GM10847 (cell line): ENCODE measurements around the gene SEC14L1.

Experiments
- POLR2A ChIP-seq: IDR thresholded peaks from 2 replicates; pipeline ENCODE4 v1.6.1; 2011; ENCODE audit not compliant: insufficient read length; ENCODE audit errors: extremely low read depth

SEC14L1 gene

GRCh38 chr17:77111934-77112296, 28.9 kb upstream of the SEC14L1 start:
- TF ChIP-seq POLR2A, result no peak

GRCh38 chr17:77115510-77115909, 25.3 kb upstream of the SEC14L1 start:
- TF ChIP-seq POLR2A, result no peak

- no peak for TF ChIP-seq POLR2A
These were observed 24.8 kb upstream of the SEC14L1 start for GRCh38 chr17:77115947-77116346.

- no peak for TF ChIP-seq POLR2A
These were observed 24.4 kb upstream of the SEC14L1 start for GRCh38 chr17:77116371-77116860.

- TF ChIP-seq POLR2A, result no peak
These were observed 23.4 kb upstream of the SEC14L1 start for GRCh38 chr17:77117415-77117814.

- no peak for TF ChIP-seq POLR2A
These were observed 22.4 kb upstream of the SEC14L1 start for GRCh38 chr17:77118251-77118928.

- no peak for TF ChIP-seq POLR2A
These were observed 21.0 kb upstream of the SEC14L1 start for GRCh38 chr17:77119668-77120301.

GRCh38 chr17:77120868-77121267, 19.9 kb upstream of the SEC14L1 start:
- no peak for TF ChIP-seq POLR2A

- TF ChIP-seq POLR2A, result no peak
These were observed 16.4 kb upstream of the SEC14L1 start for GRCh38 chr17:77124192-77124889.

- no peak for TF ChIP-seq POLR2A
These were observed 15.3 kb upstream of the SEC14L1 start for GRCh38 chr17:77125432-77125901.

GRCh38 chr17:77126519-77126918, 14.2 kb upstream of the SEC14L1 start:
- TF ChIP-seq POLR2A, result no peak

- TF ChIP-seq POLR2A, result no peak
These were observed 12.9 kb upstream of the SEC14L1 start for GRCh38 chr17:77127735-77128361.

- TF ChIP-seq POLR2A, result no peak
These were observed 11.7 kb upstream of the SEC14L1 start for GRCh38 chr17:77128896-77129567.

GRCh38 chr17:77129568-77130301, 11.0 kb upstream of the SEC14L1 start:
- no peak for TF ChIP-seq POLR2A
